HEK293 (cell line): Measurements from ENCODE around the gene PLEKHA4.

Experiments used
- CTCF ChIP-seq: fragments of 450-650 bp; formaldehyde crosslinking; IDR thresholded peaks from 2 replicates; pipeline ENCODE4 v1.5.1; 2016; ENCODE audit warnings: missing biosample characterization, missing genetic modification characterization
- PRDM10 ChIP-seq: fragments of 450-650 bp; formaldehyde crosslinking; IDR thresholded peaks from 2 replicates; pipeline ENCODE4 v1.5.1; 2016; ENCODE audit warnings: missing biosample characterization, missing genetic modification characterization
- ZEB2 ChIP-seq: fragments of 450-650 bp; formaldehyde crosslinking; IDR thresholded peaks from 2 replicates; pipeline ENCODE4 v1.5.1; 2016; ENCODE audit warnings: missing biosample characterization, missing genetic modification characterization
- ZNF121 ChIP-seq: fragments of 450-650 bp; formaldehyde crosslinking; IDR thresholded peaks from 2 replicates; pipeline ENCODE4 v1.5.1; 2016; ENCODE audit warnings: missing biosample characterization, missing genetic modification characterization
- ZNF214 ChIP-seq: fragments of 450-650 bp; formaldehyde crosslinking; IDR thresholded peaks from 2 replicates; pipeline ENCODE4 v1.5.1; 2017; ENCODE audit warnings: missing biosample characterization, mild to moderate bottlenecking, missing genetic modification characterization, borderline replicate concordance
- ZNF549 ChIP-seq: fragments of 450-650 bp; IDR thresholded peaks from 2 replicates; pipeline ENCODE4 v1.5.1; 2018; ENCODE audit warnings: missing biosample characterization, missing genetic modification characterization, mild to moderate bottlenecking, inconsistent platforms, moderate library complexity
- ZSCAN30 ChIP-seq: fragments of 450-650 bp; IDR thresholded peaks from 2 replicates; pipeline ENCODE4 v1.5.1; 2018; ENCODE audit warnings: missing biosample characterization, mild to moderate bottlenecking, missing genetic modification characterization, moderate library complexity

GRCh38 chr19:48837051-48837524 is 31.3 kb downstream of the PLEKHA4 start:
- no peak for TF ChIP-seq PRDM10 (tag by site-specific recombination)
- TF ChIP-seq ZNF549 (tag by site-specific recombination) = no peak
- no peak for TF ChIP-seq CTCF (tag by site-specific recombination)
- no peak for TF ChIP-seq ZEB2 (tag by site-specific recombination)
- no peak for TF ChIP-seq ZSCAN30
- TF ChIP-seq ZNF214 (tag by site-specific recombination) = no peak
- no peak for TF ChIP-seq ZNF121
